HUES6 (cell line): ENCODE measurements around the gene BCL2A1.
"Not testable (repeated sequence)": the region's sequence is repeated elsewhere in the genome, so short reads cannot be mapped to it uniquely, and the experiment has no call there.

Experiments
- H3K27ac ChIP-seq: 2 replicates; pipeline ENCODE4 v1.7.0; 2013; ENCODE audit warnings: low read depth, mild to moderate bottlenecking, low read length, inconsistent platforms
- H3K27me3 ChIP-seq: 2 replicates; pipeline ENCODE4 v1.6.1; 2013; ENCODE audit warnings: low read length; ENCODE audit not compliant: control insufficient read depth, insufficient read depth
- H3K36me3 ChIP-seq: 2 replicates; pipeline ENCODE4 v1.6.1; 2013; ENCODE audit warnings: low read length; ENCODE audit not compliant: control insufficient read depth, insufficient read depth
- H3K4me1 ChIP-seq: 2 replicates; pipeline ENCODE4 v1.6.1; 2013; ENCODE audit warnings: low read length; ENCODE audit not compliant: control insufficient read depth, insufficient read depth
- H3K4me3 ChIP-seq: 2 replicates; pipeline ENCODE4 v1.5.1; 2013; ENCODE audit warnings: low read depth, low read length
- H3K9ac ChIP-seq: one replicate; pipeline ENCODE4 v1.6.1; 2013; ENCODE audit warnings: mild to moderate bottlenecking, low read length
- H3K9me3 ChIP-seq: 2 replicates; pipeline ENCODE4 v1.6.1; 2013; ENCODE audit warnings: low read depth, low read length; ENCODE audit not compliant: control insufficient read depth, insufficient read depth

Gene BCL2A1

DNA sequence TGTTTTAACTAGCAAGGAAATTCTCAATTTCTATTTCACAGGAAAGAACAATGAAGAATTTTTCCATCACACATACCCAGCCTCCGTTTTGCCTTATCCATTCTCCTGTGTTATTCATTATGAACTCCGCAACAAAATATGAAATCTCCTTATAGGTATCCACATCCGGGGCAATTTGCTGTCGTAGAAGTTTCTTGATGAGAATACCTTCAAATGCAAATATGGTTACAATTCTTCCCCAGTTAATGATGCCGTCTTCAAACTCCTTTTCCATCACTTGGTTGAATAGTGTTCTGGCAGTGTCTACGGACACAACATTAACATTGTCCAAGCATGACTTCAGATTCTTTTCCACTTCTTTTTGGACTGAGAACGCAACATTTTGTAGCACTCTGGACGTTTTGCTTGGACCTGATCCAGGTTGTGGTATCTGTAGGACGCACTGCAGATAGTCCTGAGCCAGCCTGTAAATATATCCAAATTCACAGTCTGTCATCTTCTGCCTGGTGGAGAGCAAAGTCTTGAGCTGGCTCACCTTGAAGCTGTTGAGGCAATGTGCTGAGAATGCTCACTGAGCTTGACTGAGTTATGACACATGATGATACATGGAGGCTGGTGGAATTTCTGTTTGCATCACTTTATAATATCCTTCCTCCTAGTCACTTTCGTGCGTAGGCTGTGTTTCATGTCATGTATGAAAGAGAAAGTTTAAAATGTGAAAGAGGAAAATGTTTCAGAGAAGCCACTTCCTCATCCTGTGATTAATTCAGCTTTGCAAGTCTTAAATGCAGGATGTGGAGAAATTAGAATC lies at the start of gene BCL2A1:
TSS of gene BCL2A1 (minus strand) at position 573 of the 811 bp plus-strand sequence. CDS start at position 496, 77 bp downstream.
- no peak within 1 kb of the TSS for H3K27ac ChIP-seq
- no peak within 1 kb of the TSS for H3K9ac ChIP-seq
- no peaks in the 10 kb centered on the region for H3K27me3 ChIP-seq
- H3K36me3 ChIP-seq: no peaks in the 10 kb centered on the region
- no peaks in the 10 kb centered on the region for H3K4me1 ChIP-seq
- no peak within 1 kb of the TSS for H3K4me3 ChIP-seq
- H3K9me3 ChIP-seq: no peaks in the 10 kb centered on the region

DNA sequence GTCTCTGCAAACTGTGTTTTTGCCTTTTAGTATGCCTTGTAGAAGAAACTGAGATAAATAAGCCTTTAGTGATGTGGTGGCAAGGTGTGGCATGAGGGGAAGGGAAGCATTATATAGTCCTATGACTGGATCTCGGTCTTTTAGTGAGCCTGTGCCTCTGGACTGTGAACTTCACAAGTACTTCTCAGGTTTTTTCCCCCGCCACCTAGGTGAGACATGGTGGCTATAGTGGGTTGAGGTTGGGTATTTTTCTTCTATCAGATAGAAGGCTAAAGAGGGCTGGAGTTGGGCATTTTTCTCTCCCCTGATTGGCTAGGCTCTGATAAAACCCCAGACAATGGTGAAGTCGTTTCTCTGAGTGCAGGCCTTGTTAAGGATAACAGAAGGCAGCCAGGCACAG lies 49.7 kb upstream of the BCL2A1 start:
- Histone ChIP-seq H3K4me1 (no peaks in the 10 kb centered on the region), H3K9me3 (no peaks in the 10 kb centered on the region), H3K36me3 (no peaks in the 10 kb centered on the region), H3K27me3 (no peaks in the 10 kb centered on the region), H3K27ac (no peak overlapping the region), H3K4me3 (no peak overlapping the region), H3K9ac (no peak overlapping the region)

DNA sequence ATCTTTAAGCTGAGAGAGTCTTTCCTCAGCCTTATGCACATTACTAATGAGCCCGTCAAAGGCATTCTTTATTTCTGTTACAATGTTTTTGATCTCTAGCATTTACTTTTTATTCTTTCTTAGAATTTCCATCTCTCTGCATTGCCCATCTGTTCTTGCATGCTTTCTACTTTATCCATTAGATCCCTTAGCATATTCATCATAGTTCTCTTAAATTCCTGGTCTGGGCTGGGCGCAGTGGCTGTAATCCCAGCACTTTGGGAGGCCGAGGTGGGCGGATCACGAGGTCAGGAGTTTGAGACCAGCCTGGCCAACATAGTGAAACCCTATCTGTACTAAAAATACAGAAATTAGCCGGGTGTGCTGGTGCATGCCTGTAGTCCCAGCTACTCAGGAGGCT lies 49.2 kb upstream of the BCL2A1 start:
- H3K4me3 ChIP-seq, H3K27me3 ChIP-seq, H3K27ac ChIP-seq, H3K4me1 ChIP-seq, H3K9ac ChIP-seq, H3K36me3 ChIP-seq, H3K9me3 ChIP-seq: not testable (repeated sequence)

DNA sequence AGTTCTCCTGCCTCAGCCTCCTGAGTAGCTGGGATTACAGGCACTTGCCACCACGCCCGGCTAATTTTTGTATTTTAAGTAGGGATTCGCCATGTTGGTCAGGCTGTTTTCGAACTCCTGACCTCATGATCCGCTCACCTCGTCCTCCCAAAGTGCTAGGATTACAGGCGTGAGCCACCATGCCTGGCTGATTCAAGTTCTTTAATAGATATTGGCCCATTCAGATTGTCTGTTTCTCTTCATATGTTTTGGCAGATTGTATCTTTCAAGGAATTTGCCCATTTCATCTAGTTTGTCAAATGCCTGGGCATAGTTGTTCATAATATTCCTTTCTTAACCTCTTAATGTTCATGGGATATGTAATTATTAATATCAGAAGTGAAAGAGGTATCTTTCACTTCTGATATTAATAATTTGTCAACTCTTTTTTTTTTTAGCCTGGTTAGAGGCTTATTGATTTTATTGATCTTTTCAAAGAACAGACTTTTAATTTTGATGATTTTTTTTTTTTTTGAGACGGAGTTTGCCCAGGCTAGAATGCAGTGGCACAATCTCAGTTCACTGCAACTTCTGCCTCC lies 48.3 kb upstream of the BCL2A1 start:
- H3K4me3 ChIP-seq: no peak overlapping the region
- H3K27me3 ChIP-seq: no peaks in the 10 kb centered on the region
- no peak overlapping the region for H3K9ac ChIP-seq
- H3K27ac ChIP-seq: no peak overlapping the region
- H3K36me3 ChIP-seq: no peaks in the 10 kb centered on the region
- H3K4me1 ChIP-seq: no peaks in the 10 kb centered on the region
- H3K9me3 ChIP-seq: no peaks in the 10 kb centered on the region

DNA sequence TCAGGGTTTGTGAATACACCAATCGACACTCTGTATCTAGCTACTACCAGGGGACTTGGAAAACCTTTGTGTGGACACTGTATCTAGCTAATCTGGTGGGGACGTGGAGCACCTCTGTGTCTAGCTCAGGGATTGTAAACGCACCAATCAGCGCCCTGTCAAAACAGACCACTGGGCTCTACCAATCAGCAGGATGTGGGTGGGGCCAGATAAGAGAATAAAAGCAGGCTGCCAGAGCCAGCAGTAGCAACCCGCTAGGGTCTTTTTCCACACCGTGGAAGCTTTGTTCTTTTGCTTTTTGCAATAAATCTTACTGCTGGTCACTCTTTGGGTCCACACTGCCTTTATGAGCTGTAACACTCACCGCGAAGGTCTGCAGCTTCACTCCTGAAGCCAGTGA lies 46.1 kb upstream of the BCL2A1 start:
- H3K36me3 ChIP-seq, H3K9me3 ChIP-seq, H3K27me3 ChIP-seq, H3K4me1 ChIP-seq, H3K27ac ChIP-seq, H3K9ac ChIP-seq, H3K4me3 ChIP-seq: not testable (repeated sequence)

DNA sequence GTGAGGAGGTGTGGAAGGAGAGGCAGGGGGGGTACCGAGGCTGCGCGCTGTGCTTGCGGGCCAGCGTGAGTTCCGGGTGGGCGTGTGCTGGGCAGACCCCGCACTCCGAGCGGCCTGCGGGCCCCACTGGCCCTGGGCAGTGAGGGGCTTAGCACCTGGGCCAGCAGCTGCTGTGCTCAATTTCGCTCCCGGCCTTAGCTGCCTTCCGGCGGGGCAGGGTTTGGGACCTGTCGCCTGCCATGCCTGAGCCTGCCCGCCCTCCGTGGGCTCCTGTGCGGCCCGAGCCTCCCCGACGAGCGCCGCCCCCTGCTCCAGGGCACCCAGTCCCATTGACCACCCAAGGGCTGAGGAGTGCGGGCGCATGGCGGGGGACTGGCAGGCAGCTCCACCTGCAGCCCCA lies 45.5 kb upstream of the BCL2A1 start:
- H3K27ac ChIP-seq, H3K9ac ChIP-seq, H3K4me1 ChIP-seq, H3K4me3 ChIP-seq, H3K27me3 ChIP-seq, H3K36me3 ChIP-seq, H3K9me3 ChIP-seq: not testable (repeated sequence)

DNA sequence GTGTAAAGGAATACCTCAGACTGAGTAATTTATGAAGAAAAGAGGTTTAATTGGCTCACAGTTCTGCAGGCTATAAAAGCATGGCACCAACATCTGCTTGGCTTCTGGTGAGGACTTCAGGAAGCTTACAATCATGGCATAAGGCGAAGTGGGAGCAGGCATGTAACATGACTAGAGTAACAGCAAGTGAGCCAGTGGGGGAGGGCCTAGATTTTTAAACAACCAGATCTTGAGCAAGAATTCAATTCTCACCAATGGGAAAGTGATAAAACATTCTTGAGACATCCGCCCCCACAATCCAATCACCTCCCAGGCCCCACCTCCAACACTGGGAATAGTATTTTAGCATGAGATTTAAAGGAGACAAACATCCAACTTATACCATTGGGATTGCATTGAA lies 44.2 kb upstream of the BCL2A1 start:
- Histone ChIP-seq H3K4me3 (no peak overlapping the region), H3K27ac (no peak overlapping the region), H3K9me3 (no peaks in the 10 kb centered on the region), H3K9ac (no peak overlapping the region), H3K4me1 (no peaks in the 10 kb centered on the region), H3K27me3 (no peaks in the 10 kb centered on the region), H3K36me3 (no peaks in the 10 kb centered on the region)

DNA sequence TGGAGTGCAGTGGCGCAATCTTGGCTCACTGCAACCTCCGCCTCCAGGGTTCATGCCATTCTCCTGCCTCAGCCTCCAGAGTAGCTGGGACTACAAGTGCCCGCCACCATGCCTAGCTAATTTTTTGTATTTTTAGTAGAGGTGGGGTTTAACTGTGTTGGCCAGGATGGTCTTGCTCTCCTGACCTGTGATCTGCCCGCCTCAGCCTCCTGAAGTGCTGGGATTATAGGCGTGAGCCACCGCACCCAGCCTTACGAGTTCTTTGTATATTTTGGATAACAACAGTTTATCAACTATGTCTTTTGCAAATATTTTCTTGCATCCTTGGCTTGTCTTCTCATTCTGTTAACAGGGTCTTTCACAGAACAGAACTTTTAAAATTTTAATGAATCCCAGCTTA lies 43.2 kb upstream of the BCL2A1 start:
- not testable (repeated sequence) for H3K4me1 ChIP-seq, H3K4me3 ChIP-seq, H3K9me3 ChIP-seq, H3K9ac ChIP-seq, H3K27me3 ChIP-seq, H3K27ac ChIP-seq, H3K36me3 ChIP-seq

DNA sequence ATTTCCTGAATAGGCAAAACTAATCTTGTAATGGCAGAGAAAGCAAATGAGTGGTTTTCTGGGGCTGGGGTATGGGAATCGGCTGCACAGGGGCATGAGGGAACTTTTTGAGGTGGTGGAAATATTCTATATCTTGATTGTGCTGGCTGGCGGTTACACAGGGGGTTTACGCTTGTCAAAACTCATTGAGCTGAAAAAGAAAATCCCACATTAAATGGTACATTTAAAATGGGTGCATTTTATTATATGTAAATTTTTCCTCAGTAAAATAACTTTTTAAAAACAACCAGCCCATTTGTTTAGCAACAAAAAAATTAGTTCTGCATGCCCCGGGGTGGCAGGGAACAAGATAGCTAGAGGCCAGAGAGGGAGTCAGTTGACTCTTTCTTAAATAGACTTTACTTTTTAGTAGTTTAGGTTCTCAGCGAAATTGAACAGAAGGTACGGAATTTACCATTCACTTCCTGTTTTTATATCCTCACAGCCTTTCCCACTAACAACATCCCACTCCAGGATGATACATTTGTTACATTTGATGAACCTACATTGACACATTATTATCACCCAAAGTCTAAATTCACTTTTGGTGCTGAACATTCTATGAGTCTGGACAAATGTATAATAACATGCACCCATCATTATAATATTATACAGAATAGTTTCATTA lies 41.2 kb upstream of the BCL2A1 start:
- Histone ChIP-seq H3K9ac (no peak overlapping the region), H3K36me3 (no peaks in the 10 kb centered on the region), H3K27ac (no peak overlapping the region), H3K4me1 (no peaks in the 10 kb centered on the region), H3K27me3 (no peaks in the 10 kb centered on the region), H3K4me3 (no peak overlapping the region), H3K9me3 (no peaks in the 10 kb centered on the region)

DNA sequence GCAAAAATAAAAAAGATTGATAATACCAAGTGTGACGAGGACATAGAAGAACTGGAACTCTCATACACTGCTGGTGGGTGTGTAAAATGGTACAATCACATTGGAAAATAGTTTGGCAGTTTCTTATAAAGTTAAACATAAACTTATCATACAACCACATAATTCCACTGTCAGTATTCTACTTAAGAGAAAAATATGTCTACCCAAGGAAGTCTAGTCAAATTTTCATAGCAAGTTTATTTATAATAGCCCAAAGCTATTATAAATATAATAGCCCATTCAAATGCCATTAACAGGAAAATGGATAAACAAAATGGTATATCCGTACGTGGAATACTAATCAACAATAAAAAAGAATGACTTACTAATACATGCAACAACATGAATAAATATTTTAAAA lies 40.6 kb upstream of the BCL2A1 start:
- H3K9ac ChIP-seq: no peak overlapping the region
- H3K27me3 ChIP-seq: no peaks in the 10 kb centered on the region
- no peak overlapping the region for H3K27ac ChIP-seq
- no peak overlapping the region for H3K4me3 ChIP-seq
- H3K36me3 ChIP-seq: no peaks in the 10 kb centered on the region
- H3K9me3 ChIP-seq: no peaks in the 10 kb centered on the region
- no peaks in the 10 kb centered on the region for H3K4me1 ChIP-seq

DNA sequence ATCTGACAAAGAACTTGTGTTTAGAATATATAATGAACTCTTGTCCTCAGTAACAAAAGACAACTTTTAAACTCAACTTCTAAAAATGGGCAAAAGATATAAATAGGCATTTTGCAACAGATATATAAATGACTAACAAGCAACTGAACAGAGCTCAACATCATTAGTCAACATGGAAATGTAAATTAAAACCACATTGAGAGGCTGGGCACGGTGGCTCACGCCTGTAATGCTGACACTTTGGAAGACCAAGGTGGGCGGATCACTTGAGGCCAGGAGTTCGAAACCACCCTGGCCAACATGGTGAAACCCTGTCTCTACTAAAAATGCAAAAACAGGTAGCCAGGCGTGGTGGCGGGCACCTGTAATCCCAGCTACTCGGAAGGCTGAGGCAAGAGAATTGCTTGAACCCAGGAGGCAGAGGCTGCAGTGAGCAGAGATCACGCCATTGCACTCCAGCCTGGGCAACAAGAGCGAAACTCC lies 40.1 kb upstream of the BCL2A1 start:
- H3K27ac ChIP-seq, H3K4me1 ChIP-seq, H3K36me3 ChIP-seq, H3K27me3 ChIP-seq, H3K4me3 ChIP-seq, H3K9me3 ChIP-seq, H3K9ac ChIP-seq: not testable (repeated sequence)
